K562 (cell line): ENCODE measurements around the gene FXYD3. TPM values are rescaled to one million over a fixed set of nuclear protein-coding genes. Genes with fewer than 3 reads are reported as not detected.
A peak's percentile ranks its signal among the peaks of the same experiment; 100 is the strongest.

Experiments
- CBX2 ChIP-seq: fragments of 200-600 bp; sonication (generic); IDR thresholded peaks from one replicate; pipeline ENCODE4 v1.6.1; 2012; ENCODE audit warnings: mild to moderate bottlenecking, low read length, inconsistent platforms; ENCODE audit not compliant: insufficient read depth, poor library complexity, severe bottlenecking
- DEAF1 ChIP-seq: fragments of 450-650 bp; formaldehyde crosslinking; IDR thresholded peaks from 2 replicates; pipeline ENCODE4 v1.4.0; 2020; ENCODE audit warnings: mild to moderate bottlenecking, moderate library complexity
- GABPA ChIP-seq: fragments of 200-800 bp; sonication (Bioruptor generic); conservative IDR thresholded peaks from 2 replicates; pipeline ENCODE4 v1.6.1; 2016; ENCODE audit warnings: low read depth, missing genetic modification characterization, missing compliant biosample characterization
- HDAC3 ChIP-seq: fragments of 450-650 bp; IDR thresholded peaks from 2 replicates; pipeline ENCODE4 v1.6.1; 2018; ENCODE audit warnings: borderline replicate concordance, mild to moderate bottlenecking, moderate library complexity; ENCODE audit not compliant: partially characterized antibody
- SMAD2 ChIP-seq: fragments of 150-350 bp; IDR thresholded peaks from 2 replicates; pipeline ENCODE4 v1.6.1; 2014; ENCODE audit warnings: low read depth, mild to moderate bottlenecking, low read length
- SMC3 ChIP-seq: conservative IDR thresholded peaks from 2 replicates; pipeline ENCODE4 v1.6.1; 2011; ENCODE audit warnings: low read depth, low read length, improper control_type of control experiment; ENCODE audit not compliant: insufficient read depth
- SREBF1 ChIP-seq: fragments of 150-350 bp; IDR thresholded peaks from 2 replicates; pipeline ENCODE4 v1.6.1; 2014; ENCODE audit warnings: antibody characterized with exemption, low read depth, low read length, borderline replicate concordance
- TAL1 ChIP-seq: fragments of 450-650 bp; IDR thresholded peaks from 2 replicates; pipeline ENCODE4 v1.6.1; 2016; ENCODE audit warnings: mild to moderate bottlenecking
- UBTF ChIP-seq, 2 experiments: IDR thresholded peaks; 2 replicates each; pipeline ENCODE4 v1.6.1; 2012; ENCODE audit warnings: improper control_type of control experiment in 2 of 2, low read depth in 2 of 2, low read length in 2 of 2, borderline replicate concordance in 1 of 2
- XRCC4 ChIP-seq: IDR thresholded peaks from one replicate; pipeline ENCODE4 v1.6.1; 2011; ENCODE audit not compliant: insufficient read depth, insufficient read length; ENCODE audit errors: extremely low read depth
- ZNF224 ChIP-seq: sonication (generic); formaldehyde crosslinking; IDR thresholded peaks from 2 replicates; pipeline ENCODE4 v1.8.0; 2022; ENCODE audit warnings: mild to moderate bottlenecking, missing genetic modification reagents
- ZNF282 ChIP-seq: sonication (generic); formaldehyde crosslinking; IDR thresholded peaks from 2 replicates; pipeline ENCODE4 v1.8.1; 2023; ENCODE audit warnings: missing genetic modification reagents
- ZNF507 ChIP-seq: conservative IDR thresholded peaks from 2 replicates; pipeline ENCODE4 v1.6.1; 2017; ENCODE audit warnings: missing genetic modification characterization, missing compliant biosample characterization
- ZNF592 ChIP-seq: fragments of 450-650 bp; IDR thresholded peaks from 2 replicates; pipeline ENCODE4 v1.6.1; 2017; ENCODE audit warnings: antibody characterized with exemption, mild to moderate bottlenecking
- ZNF740 ChIP-seq, 3 experiments: fragments of 200-800 bp in 1 of 3; sonication (Bioruptor generic) in 1 of 3; sonication (generic) in 1 of 3; formaldehyde crosslinking in 1 of 3; IDR thresholded peaks; 2 replicates each; pipeline versions ENCODE4 v1.6.1 to v1.8.0; 2016 to 2022; ENCODE audit warnings: mild to moderate bottlenecking in 2 of 3, missing compliant biosample characterization in 2 of 3, missing genetic modification characterization in 2 of 3, missing genetic modification reagents in 1 of 3
- polyA plus RNA-seq, 8 experiments: library from polyadenylated mRNA; depleted of rRNA in 4 of 8; stranded (reverse) in 5 of 8; unstranded in 3 of 8; fragments of >200 nt; fragmentation: Nextera tagmentation in 2 of 8; fragmentation: Illumina TruSeq in 1 of 8; extraction: Ambion mirVana in 2 of 8; extraction: Trizol in 1 of 8; gene quantifications; 2 replicates each; pipeline versions ENCODE4 v1.2.1 to v1.2.3, GENCODE V29; 2011 to 2014; ENCODE audit warnings: inconsistent platforms in 1 of 8, missing spikeins in 1 of 8
- total RNA-seq, 7 experiments: library from RNA; depleted of rRNA in 6 of 7; stranded (reverse); fragments of >200 nt in 6 of 7; fragmentation: Illumina TruSeq in 2 of 7; extraction: Trizol in 2 of 7; gene quantifications; 2 replicates each; pipeline versions ENCODE4 v1.2.1 to v1.2.3, GENCODE V29; 2011 to 2021; ENCODE audit warnings: low replicate concordance in 1 of 7

The FXYD3 gene
- total and polyA plus RNA-seq, 9 of the 15 experiments (the other 6 are each of a cell fraction or from before 2014, with no cell fraction given): 0.24 TPM; not detected in 8

- TF ChIP-seq DEAF1: no peak
- TF ChIP-seq TAL1: no peak
- no peak for TF ChIP-seq SMAD2
- no peak for TF ChIP-seq ZNF282 (CRISPR knock-in tag)
- TF ChIP-seq ZNF740 (CRISPR knock-in tag; IDR thresholded peaks at IDR 0.05): no peak
- no peak for TF ChIP-seq ZNF740 (tag; IDR thresholded peaks at IDR 0.05)
- TF ChIP-seq SREBF1: no peak
- 0 out of 2 replicates have a peak, but pooled peaks have one; percentile 7 for TF ChIP-seq SMC3
- no peak for TF ChIP-seq ZNF224 (CRISPR knock-in tag)
- no peak for TF ChIP-seq UBTF (IDR thresholded peaks at IDR 0.05; ENCODE audit: borderline replicate concordance in 1 of 2, low read depth in 2 of 2, low read length in 2 of 2)
- TF ChIP-seq GABPA (tag): 0 out of 2 replicates have a peak, but pooled peaks have one; percentile 10
- no peak for TF ChIP-seq ZNF507 (tag)
- TF ChIP-seq XRCC4: no peak
- no peak for TF ChIP-seq HDAC3
- TF ChIP-seq ZNF592: no peak
- TF ChIP-seq CBX2: no peak
Measured at GRCh38 chr19:35142606-35143230, 27.1 kb downstream of the FXYD3 start (continued).
